SK-N-SH treated with all-trans-retinoic acid at 6 μM for 48 hours (cell line): ENCODE data around the gene ABCF2.

ENCODE experiments used
- ATAC-seq: fragments of 200-7000 bp; cut with Tn5 transposase; 3 replicates; pipeline ENCODE4 v1.9.1; 2020; ENCODE audit warnings: mild to moderate bottlenecking, moderate library complexity
- ARNTL ChIP-seq: fragments of 450-650 bp; formaldehyde crosslinking; IDR thresholded peaks from 2 replicates; pipeline ENCODE4 v1.5.0; 2020; ENCODE audit warnings: low read depth, mild to moderate bottlenecking, moderate library complexity, borderline replicate concordance
- BACH2 ChIP-seq: fragments of 250-450 bp; sonication (Bioruptor Pico); IDR thresholded peaks from 2 replicates; pipeline ENCODE4 v1.9.0; 2021; ENCODE audit warnings: mild to moderate bottlenecking, borderline replicate concordance
- CREB5 ChIP-seq: fragments of 250-450 bp; sonication (Bioruptor Pico); IDR thresholded peaks from 2 replicates; pipeline ENCODE4 v1.5.1; 2020; ENCODE audit warnings: low read depth, mild to moderate bottlenecking, moderate library complexity
- CSDC2 ChIP-seq: fragments of 250-450 bp; sonication (Bioruptor Pico); IDR thresholded peaks from 2 replicates; pipeline ENCODE4 v1.5.0; 2020; ENCODE audit warnings: mild to moderate bottlenecking, moderate library complexity
- CSRNP3 ChIP-seq: fragments of 250-450 bp; sonication (Bioruptor Pico); IDR thresholded peaks from 2 replicates; pipeline ENCODE4 v1.5.1; 2021; ENCODE audit warnings: mild to moderate bottlenecking, moderate library complexity
- ESRRG ChIP-seq: fragments of 250-450 bp; sonication (Bioruptor Pico); IDR thresholded peaks from 2 replicates; pipeline ENCODE4 v1.6.1; 2021; ENCODE audit warnings: mild to moderate bottlenecking
- GLIS3 ChIP-seq: fragments of 250-450 bp; sonication (Bioruptor Pico); IDR thresholded peaks from 2 replicates; pipeline ENCODE4 v1.5.0; 2020; ENCODE audit warnings: mild to moderate bottlenecking, moderate library complexity
- ISL1 ChIP-seq: fragments of 250-450 bp; sonication (Bioruptor Pico); IDR thresholded peaks from 2 replicates; pipeline ENCODE4 v2.1.2; 2022; ENCODE audit warnings: mild to moderate bottlenecking, moderate library complexity
- OSR1 ChIP-seq: fragments of 250-450 bp; sonication (Bioruptor Pico); IDR thresholded peaks from 2 replicates; pipeline ENCODE4 v1.8.0; 2022; ENCODE audit warnings: moderate library complexity, mild to moderate bottlenecking, inconsistent platforms
- POU6F1 ChIP-seq: fragments of 250-450 bp; sonication (Bioruptor Pico); IDR thresholded peaks from 2 replicates; pipeline ENCODE4 v1.8.0; 2021; ENCODE audit warnings: low read depth, mild to moderate bottlenecking, moderate library complexity, borderline replicate concordance
- PPARA ChIP-seq: fragments of 250-450 bp; sonication (Bioruptor Pico); IDR thresholded peaks from 2 replicates; pipeline ENCODE4 v1.5.0; 2020; ENCODE audit warnings: mild to moderate bottlenecking, borderline replicate concordance
- RARB ChIP-seq: fragments of 250-450 bp; sonication (Bioruptor Pico); IDR thresholded peaks from 2 replicates; pipeline ENCODE4 v1.8.0; 2021; ENCODE audit warnings: mild to moderate bottlenecking, moderate library complexity
- SNAI2 ChIP-seq: fragments of 250-450 bp; sonication (Bioruptor Pico); IDR thresholded peaks from 2 replicates; pipeline ENCODE4 v1.5.0; 2020; ENCODE audit warnings: mild to moderate bottlenecking, moderate library complexity
- TCF4 ChIP-seq: fragments of 250-450 bp; sonication (Bioruptor Pico); IDR thresholded peaks from 2 replicates; pipeline ENCODE4 v1.8.0; 2021; ENCODE audit warnings: mild to moderate bottlenecking, moderate library complexity, borderline replicate concordance
- TOX ChIP-seq: fragments of 250-450 bp; sonication (Bioruptor Pico); IDR thresholded peaks from 2 replicates; pipeline ENCODE4 v1.8.0; 2021; ENCODE audit warnings: mild to moderate bottlenecking, moderate library complexity, borderline replicate concordance
- TSHZ2 ChIP-seq: fragments of 250-450 bp; sonication (Bioruptor Pico); IDR thresholded peaks from 2 replicates; pipeline ENCODE4 v1.5.0; 2020; ENCODE audit warnings: mild to moderate bottlenecking, moderate library complexity
- ZC3H10 ChIP-seq: fragments of 250-450 bp; sonication (Bioruptor Pico); IDR thresholded peaks from 2 replicates; pipeline ENCODE4 v1.5.1; 2021; ENCODE audit warnings: mild to moderate bottlenecking, moderate library complexity
- ZFP3 ChIP-seq: fragments of 250-450 bp; sonication (Bioruptor Pico); IDR thresholded peaks from 2 replicates; pipeline ENCODE4 v1.5.0; 2020; ENCODE audit warnings: mild to moderate bottlenecking, moderate library complexity
- ZFP30 ChIP-seq: fragments of 450-650 bp; formaldehyde crosslinking; IDR thresholded peaks from 2 replicates; pipeline ENCODE4 v1.5.0; 2022; ENCODE audit warnings: mild to moderate bottlenecking, moderate library complexity
- ZNF565 ChIP-seq: fragments of 450-650 bp; formaldehyde crosslinking; conservative IDR thresholded peaks from 2 replicates; pipeline ENCODE4 v1.5.0; 2020; ENCODE audit warnings: low read depth, mild to moderate bottlenecking, moderate library complexity
- ZNF70 ChIP-seq: fragments of 450-650 bp; formaldehyde crosslinking; IDR thresholded peaks from 2 replicates; pipeline ENCODE4 v1.5.0; 2020; ENCODE audit warnings: mild to moderate bottlenecking, moderate library complexity
- ZNF8 ChIP-seq: fragments of 450-650 bp; formaldehyde crosslinking; IDR thresholded peaks from 2 replicates; pipeline ENCODE4 v1.5.0; 2020; ENCODE audit warnings: mild to moderate bottlenecking, moderate library complexity

The ABCF2 gene

GRCh38 chr7:151187409-151188251 is 39.4 kb downstream of the ABCF2 start:
- ATAC-seq: no peak
- TF ChIP-seq POU6F1 (CRISPR knock-in tag): no peak
- TF ChIP-seq, all 23 proteins: peak for 0

GRCh38 chr7:151186640-151187408 is 40.2 kb downstream of the ABCF2 start, which contains the start of gene ASB10:
ASB10 (minus strand) TSS chr7:151187250; CDS start chr7:151187130, 120 bp downstream.
- no peak for ATAC-seq
- TF ChIP-seq TCF4 (CRISPR knock-in tag) (no peak), ZC3H10 (CRISPR knock-in tag) (no peak), ESRRG (CRISPR knock-in tag) (no peak), ZNF565 (CRISPR knock-in tag) (no peak), ISL1 (no peak), ZFP30 (CRISPR knock-in tag) (no peak), CSDC2 (CRISPR knock-in tag) (no peak), PPARA (no peak), BACH2 (CRISPR knock-in tag) (no peak), CREB5 (no peak), SNAI2 (no peak), ARNTL (CRISPR knock-in tag) (no peak)
- TF ChIP-seq, all 23 proteins: peak for 0

- no peak for TF ChIP-seq PPARA
- TF ChIP-seq ZNF565 (CRISPR knock-in tag): no peak
- TF ChIP-seq SNAI2: no peak
- TF ChIP-seq ZFP3 (CRISPR knock-in tag): no peak
- no peak for TF ChIP-seq ZC3H10 (CRISPR knock-in tag)
- TF ChIP-seq GLIS3 (CRISPR knock-in tag): no peak
- ATAC-seq: no peak
These were observed 41.0 kb downstream of the ABCF2 start for GRCh38 chr7:151185762-151186639.

- no peak for TF ChIP-seq ISL1
- no peak for TF ChIP-seq OSR1 (CRISPR knock-in tag)
- no peak for TF ChIP-seq ZC3H10 (CRISPR knock-in tag)
- no peak for ATAC-seq
These were observed 46.0 kb downstream of the ABCF2 start for GRCh38 chr7:151181011-151181431.

- TF ChIP-seq ZNF70 (no peak), TOX (CRISPR knock-in tag) (no peak), ZNF8 (no peak), SNAI2 (no peak), BACH2 (CRISPR knock-in tag) (no peak), GLIS3 (CRISPR knock-in tag) (no peak), TSHZ2 (CRISPR knock-in tag) (no peak), ZC3H10 (CRISPR knock-in tag) (no peak), CSDC2 (CRISPR knock-in tag) (no peak), CSRNP3 (CRISPR knock-in tag) (no peak), ARNTL (CRISPR knock-in tag) (no peak), RARB (CRISPR knock-in tag) (no peak), POU6F1 (CRISPR knock-in tag) (no peak), ZNF565 (CRISPR knock-in tag) (no peak), TCF4 (CRISPR knock-in tag) (no peak), ISL1 (no peak)
- no peak for ATAC-seq
These were observed 47.1 kb downstream of the ABCF2 start for GRCh38 chr7:151179946-151180345.
